GM19467 (cell line): ENCODE results near the gene EIF3B.
"Not testable (repeated sequence)": the region's sequence is repeated elsewhere in the genome, so short reads cannot be mapped to it uniquely, and the experiment has no call there.

Experiments used
- ATAC-seq: cut with Tn5 transposase; IDR thresholded peaks from one replicate; pipeline ENCODE4 v1.9.1; 2021; ENCODE audit warnings: mild to moderate bottlenecking, moderate library complexity; ENCODE audit not compliant: unreplicated experiment

Gene EIF3B

DNA sequence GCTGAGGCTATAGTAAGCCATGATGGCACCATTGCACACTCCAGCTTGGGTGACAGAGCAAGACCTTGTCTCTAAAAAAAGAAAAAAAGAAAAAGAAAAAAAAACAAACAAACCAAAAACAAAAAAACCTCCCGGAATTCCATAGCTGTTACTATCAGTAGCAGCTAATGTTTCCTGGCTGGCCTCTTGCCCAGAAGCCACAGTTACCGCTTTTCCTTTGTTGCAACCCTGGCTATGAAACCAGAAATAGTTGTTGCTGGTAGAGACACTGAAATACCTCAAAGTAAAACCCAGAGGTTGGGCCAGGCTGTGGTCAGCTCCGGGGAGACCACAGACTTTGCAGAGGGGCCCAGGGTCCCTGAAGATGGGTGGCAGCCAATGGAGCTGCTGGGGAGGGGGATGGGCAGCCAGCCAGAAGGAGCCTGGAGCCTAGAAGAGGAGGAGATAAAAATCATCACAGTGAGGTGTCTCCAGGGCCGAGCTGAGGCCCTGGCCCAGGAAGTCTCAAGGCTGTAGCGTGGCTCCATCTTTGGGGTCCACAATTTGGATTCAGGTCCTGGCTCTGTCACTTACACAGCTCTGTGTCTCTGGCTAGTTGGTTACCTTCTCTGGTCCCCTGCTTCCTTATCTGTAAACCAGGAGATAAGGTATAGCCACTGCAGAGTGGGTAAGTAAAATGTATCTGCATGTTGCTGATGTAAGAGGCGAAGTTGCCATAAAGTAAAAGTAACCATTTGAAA, 45.4 kb downstream of the EIF3B start:
- no peak for ATAC-seq

DNA sequence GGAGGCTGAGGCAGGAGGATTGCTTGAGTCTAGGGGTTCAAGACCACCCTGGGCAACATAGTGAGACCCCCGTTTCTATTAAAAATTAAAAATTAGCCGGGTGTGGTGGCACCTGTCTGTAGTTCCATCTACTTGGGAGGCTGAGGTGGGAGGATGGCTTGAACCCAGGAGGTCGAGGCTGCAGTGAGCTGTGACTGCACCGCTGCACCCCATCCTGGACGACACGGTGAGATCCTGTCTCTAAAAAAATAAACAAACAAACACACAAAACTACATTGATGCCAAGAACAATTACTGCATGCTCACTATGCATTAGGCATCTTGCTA, 48.0 kb downstream of the EIF3B start:
- no peak for ATAC-seq

DNA sequence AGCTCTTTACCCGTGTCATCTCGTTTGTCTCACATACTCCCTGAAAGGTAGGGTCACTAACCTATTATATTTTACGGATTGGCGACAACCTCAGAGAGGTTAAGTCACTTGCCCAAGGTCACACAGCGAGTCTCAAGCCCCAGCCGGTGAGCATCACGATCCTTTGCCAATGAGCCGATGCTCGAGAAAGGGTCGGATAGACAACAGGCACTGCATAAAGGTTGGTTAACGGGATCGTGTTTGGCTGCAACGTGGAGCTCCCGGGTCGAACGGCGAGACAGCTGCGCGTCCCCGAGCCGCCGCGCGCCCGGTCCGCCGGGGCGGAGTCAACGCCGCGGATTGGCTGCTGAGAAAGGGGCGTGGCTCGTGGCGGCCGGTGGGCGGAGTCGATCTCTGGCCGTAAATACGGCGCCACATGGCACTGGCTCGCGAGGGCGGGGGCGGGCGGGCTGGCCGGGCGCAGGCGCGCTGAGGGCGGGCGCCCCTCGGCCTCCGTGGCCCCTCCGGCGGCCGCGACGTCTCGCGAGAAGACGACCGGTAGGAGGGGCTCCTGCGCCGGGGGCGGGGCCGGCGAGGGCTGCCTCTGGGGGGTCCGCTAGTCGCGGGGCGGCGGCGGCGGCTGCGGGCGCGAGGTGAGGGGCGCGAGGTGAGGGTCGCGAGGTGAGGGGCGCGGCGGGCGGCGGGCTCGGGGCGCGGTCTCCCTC, 48.5 kb downstream of the EIF3B start, which contains the start of gene CHST12:
TSS of gene CHST12 (plus strand) at position 598 of the 704 bp plus-strand sequence. CDS start 29,029 bp downstream, outside the sequence.
- ATAC-seq, result peak; percentile 28

DNA sequence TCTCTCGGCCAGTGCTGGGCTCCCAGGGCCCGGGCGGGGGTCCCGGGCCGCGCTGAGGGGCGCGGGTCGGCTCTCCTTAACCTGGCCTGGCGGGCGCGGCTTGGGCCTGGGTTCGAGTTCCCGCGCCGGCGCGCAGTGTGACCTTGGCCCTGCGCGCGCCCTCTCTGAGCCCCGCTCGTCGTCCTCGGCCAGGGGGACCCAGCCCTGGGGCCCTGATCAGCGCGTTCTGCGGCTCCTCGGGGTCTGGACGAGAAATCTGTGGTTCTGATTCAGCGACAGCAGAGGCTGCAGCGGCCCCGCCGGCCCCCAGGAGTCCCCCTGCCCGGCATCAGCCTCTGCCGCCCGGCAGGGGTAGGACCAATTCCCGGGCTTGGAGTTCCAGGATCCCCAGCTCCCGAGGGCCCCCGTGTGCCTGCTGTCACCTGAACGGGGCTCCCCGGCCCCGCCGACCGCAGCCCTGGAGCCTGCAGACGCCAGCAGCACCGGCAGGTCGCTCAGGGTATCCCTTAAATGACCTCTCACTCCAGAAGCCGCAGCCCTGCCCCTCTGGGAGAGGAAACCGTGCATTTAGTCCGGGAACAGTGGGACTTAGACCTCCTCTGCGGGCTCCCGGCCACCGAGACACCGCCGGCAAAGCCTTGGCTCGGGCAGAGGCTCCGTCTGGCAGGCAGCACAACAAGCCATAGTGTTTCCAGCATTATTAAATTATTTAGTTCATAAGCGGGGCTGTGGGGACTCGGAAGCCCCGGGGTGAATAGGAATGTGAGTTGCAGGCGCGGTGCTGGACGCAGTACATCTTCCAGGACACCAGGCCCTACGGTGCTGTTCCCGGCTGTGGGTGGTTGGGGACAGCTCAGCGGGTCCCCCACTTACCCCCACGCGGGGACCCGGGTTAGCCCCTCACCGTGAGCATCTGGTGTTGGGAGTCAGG, 49.4 kb downstream of the EIF3B start:
- ATAC-seq, result no peak

DNA sequence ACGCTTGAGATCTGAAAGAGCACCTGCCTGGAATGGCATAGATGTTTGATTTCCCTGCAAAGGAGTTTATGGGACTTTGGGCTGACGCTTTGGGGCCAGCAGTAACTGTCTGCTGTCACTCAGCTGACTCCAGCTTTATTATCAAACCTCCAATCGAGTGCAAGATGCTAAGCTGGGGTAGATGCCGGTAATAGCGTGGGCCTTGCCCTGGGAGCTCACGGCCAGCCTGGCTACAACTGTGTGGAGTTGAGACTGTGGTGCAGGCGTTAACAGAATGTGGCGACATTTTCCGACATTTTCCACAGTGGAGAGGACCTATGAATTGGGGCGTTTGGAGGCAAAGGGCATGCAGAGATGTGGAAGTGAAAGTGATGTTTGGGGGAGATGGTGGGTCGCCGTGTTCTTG, 50.1 kb downstream of the EIF3B start:
- ATAC-seq, result no peak

DNA sequence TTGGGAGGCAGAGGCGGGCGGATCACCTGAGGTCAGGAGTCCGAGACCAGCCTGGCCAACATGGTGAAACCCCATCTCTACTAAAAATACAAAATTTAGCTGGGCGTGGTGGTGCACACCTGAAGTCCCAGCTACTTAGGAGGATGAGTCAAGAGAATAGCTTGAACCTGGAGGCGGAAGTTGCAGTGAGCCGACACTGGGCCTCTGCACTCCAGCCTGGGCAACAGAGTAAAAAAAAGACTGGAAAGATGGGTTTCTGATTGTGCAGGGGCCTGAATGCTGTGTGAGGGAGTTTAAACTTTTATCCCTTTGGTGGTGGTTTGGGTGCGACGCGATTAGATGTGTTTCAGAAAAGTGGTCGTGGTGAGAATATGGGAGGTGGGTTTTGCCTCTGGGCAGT, 50.6 kb downstream of the EIF3B start:
- ATAC-seq, result no peak

DNA sequence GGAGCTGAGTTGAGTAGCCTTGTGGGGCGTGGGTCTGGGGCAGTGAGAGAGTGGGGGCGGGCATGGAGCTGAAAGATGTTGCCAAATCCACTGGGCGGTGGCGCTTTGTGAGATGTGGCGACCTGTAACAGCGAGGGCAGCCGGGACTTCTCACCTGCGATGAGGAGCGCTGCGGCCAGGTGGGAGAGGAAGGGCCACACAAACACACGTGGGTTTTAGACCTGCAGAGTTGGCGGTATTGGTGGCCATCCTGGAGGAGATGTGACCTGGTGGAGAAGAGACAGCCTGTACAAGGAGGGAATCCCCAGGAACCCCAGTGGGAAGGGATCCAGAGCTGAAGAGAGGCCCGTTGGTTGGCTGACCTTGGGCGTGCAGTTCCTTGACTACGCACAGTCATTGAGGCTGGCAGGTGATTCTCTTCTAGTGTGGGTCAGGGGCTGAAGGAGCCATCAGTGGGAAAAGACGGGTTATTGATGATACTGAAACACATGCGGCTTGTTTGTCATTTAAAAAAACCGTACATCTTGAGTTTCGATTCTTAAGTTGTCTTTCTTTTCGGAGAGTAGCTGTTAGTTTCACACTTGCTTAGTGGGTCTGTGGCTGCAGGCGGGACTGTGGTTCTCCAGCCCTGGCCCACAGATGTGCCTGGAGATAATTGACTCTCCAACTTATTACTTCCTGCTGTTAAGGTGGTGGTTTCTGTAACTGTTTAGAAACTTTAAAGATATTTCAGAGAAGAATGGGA, 51.1 kb downstream of the EIF3B start:
- ATAC-seq, result peak; percentile 44

DNA sequence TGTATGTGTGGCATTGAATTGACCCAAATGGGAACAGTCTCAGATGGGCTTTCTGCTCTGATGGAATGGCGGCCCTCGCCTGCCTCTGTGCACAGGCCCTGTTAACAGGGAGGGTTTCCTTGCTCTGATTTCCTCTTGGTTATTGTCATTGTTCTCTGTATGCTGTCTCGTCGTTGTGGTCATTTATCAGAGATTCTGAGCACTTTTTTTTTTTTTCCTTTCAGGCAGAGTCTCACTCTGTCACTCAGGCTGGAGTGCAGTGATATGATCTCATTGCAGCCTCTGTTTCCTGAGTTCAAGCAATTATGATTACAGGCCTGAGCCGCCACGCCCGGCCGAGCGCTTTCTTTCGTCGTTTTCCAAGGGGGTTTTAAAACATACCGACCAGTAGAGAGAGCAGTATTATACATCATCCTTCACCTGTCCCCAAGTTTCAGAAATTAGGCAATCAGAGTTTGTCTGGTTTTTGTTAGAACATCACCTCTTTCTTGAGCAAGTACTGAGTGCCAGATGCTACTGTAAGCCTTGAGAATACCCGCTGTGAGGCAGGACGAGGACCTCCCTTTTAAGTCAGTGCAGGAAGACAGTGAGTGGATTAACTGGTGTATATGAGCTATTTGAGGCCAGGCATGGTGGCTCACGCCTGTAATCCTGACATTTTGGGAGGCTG, 55.3 kb downstream of the EIF3B start:
- no peak for ATAC-seq

DNA sequence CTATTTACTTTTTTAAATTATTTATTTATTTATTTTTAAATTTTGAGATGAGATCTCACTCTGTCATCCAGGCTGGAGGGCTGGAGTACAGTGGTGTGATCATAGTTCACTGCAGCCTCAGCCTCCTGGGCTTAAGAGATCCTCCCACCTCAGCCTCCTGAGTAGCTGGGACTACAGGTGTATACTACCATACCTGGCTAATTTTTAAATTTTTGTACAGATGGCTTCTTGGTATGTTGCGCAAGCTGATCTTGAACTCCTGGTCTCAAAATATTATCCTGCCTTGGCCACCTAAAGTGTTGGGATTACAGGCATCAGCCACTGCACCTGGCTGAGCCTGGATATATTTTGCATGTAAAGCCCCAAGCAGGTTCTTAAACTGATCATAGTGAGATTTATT, 56.4 kb downstream of the EIF3B start:
- ATAC-seq, result no peak

DNA sequence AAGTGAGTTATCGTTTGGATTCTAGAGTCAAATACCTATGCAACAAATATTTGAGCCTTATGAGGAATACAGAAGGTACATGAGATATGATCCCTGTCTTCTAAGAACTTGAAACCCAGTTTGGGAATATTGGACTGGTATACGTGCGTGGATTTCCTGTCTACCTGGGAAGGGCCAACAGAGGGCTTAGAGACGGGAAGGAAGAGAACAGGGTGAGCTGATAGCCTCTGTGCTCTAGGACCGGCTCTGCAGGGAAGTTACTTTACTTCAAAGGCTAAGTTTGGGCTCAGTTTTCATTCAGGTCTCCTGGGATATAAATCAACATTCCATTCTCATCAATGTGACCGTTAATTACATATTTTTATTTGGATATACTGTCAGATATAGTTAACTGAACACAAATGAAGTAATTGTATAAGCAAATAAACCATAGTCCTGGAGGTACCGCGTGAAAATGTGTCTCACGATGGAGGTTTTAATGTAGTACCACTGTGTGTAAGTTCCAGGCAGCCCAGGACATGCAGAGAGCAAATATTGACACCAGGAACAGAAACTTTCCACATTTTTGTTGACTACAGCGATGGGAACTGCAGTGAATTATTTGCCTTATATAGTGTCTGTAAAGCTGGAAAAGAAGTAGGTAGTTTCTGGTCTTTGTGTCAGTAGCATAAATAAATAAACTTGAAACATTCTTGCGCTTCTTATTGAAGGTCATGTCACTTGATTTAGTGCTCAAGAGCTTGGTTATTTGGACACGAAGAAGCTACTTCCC, 57.4 kb downstream of the EIF3B start:
- no peak for ATAC-seq

DNA sequence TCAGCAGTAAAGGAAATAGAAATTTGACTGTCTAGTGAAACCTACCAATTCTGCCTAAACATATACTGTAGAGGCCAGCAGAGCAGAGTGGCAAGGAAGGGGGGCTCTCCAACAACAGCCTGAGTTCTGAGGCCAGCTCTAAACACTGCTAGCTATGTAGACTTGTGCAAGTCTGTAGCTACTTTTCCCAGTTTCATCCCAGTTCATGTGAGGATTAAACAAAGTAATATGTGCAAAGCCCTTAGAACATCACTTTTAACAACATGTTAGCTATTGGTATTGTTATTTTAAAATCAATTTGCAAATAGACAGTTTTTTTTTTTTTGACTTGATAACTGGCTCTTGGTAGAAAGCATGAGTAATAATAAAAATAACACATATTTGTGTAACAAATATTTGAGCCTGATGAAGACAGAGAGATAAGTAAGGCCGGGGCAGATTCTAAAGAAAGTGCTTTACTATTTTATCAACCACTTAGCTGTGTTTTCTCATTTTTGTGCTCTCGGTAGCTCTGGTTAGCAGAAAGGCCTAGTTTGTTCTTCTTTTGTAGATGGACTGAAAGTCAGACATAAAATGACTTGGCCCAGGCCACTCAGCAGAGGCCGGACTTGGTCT, 58.1 kb downstream of the EIF3B start:
- ATAC-seq, result no peak

DNA sequence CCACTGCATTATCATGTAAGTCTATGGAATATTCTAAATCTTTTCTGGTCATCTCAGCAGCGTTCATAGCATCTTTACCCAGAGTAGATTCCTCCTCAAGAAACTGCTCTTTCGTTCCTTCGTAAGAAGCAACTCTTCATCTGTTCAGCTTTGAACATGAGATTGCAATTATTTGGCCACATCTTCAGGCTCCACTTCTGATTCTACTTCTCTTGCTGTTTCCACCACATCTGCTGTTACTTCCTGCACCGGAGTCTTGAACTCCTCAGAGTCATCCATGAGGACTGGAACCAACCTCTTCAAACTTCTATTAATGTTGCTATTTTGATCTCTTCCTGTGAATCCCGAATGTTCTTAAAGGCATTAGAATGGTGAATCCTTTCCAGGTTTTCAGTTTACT, 61.4 kb downstream of the EIF3B start:
- no peak for ATAC-seq

DNA sequence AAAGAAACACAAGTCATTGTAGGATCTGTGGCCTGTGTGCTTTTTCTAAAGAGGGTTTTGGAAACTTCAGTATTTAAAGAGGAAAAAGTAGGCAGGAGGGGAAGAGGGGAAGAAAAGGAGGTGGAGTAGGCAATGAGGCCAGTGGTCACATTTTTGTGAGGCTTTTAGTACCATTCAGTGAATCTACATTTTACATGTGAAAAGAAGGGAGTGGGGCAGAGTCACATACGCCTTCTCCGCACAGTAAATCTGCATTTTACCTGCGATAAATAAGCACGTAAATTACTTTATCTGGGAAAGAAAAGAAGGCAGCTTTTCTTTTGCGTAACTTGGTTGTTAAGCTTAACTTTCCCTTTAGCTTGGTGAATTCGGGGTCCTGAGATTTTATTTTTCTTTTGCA, 62.0 kb downstream of the EIF3B start:
- ATAC-seq, result no peak

DNA sequence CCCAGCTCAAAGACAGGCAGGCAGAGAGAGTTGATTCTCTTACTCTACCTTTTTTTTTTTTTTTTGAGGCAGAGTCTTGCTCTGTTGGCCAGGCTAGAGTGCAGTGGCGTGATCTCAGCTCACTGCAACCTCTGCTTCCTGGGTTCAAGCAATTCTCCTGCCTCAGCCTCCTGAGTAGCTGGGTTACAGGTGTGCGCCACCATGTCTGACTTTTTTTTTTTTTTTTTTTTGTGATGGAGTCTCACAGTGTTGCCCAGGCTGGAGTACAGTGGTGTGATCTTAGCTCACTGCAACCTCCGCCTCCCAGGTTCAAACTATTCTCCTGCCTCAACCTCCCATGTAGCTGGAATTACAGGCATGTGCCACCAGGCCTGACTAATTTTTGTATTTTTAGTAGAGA, 62.6 kb downstream of the EIF3B start:
- not testable (repeated sequence) for ATAC-seq

DNA sequence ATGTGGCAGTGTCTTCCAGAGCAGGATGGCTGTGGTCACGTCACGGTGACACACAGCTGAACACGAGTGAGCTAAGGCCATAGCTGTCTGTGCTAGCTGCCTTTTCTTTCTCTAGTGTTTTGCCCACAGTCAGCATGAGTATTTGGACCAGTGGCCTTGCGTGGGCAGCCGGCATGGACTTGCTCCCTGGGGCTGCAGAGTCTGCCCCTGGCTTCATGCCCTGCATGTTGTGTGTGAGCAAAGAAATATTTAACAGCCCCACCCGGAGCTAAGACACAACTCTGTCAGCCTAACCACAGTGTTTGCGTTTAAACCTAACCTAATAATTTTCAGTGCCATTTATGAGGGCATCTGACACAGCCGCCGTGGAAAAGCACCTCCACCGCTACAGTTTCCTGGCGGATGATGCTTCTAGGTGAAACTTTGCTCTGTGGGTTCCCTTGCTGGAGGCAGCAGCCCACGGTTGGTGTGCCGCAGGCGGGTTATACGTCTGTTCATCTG, 63.4 kb downstream of the EIF3B start:
- no peak for ATAC-seq

DNA sequence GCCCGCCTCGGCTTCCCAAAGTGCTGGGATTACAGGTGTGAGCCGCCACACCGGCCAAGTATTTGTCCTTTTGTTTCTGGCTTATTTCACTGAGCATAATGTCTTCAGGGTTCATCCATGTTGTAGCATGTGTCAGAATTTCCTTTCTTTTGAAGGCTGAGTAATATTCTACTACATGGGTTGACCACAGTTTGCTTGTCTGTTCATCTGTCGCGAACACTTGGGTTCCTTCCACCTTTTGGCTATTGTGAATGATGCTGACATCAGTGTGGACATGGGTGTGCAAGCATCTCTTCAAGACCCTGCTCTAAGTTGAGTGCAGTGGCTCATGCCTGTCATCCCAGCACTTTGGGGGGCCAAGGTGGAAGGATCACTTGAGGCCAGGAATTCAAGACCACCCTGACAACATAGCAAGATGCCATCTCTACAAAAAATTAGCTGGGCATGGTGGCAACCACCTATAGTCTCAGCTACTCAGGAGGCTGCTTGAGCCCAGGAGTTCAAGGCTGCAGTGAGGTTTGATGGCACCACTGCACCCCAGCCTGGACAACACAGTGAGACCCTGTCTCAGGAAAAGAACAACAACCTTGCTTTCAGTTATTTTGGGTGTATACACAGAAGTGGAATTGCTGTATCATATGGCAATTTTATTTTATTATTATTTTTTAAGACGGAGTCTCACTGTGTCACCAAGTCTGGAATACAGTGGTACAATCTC, 65.7 kb downstream of the EIF3B start:
- no peak for ATAC-seq

DNA sequence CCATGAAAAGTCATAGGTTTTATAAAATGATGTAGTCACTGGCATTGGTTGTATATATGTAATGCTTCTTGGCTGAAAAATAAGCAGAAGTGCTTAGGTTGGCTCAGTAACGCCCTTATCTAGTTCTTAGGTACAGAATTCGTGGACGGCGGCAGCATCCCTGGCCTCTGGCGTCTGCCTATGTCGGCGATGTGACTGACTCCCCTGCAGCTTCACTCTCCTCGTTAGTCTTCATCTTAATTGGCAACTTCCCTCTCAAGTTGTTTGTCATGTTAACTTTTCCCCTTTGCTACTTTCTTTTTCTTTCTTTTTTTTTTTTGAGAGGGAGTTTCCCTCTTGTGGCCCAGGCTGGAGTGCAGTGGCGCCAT, 67.3 kb downstream of the EIF3B start:
- no peak for ATAC-seq

DNA sequence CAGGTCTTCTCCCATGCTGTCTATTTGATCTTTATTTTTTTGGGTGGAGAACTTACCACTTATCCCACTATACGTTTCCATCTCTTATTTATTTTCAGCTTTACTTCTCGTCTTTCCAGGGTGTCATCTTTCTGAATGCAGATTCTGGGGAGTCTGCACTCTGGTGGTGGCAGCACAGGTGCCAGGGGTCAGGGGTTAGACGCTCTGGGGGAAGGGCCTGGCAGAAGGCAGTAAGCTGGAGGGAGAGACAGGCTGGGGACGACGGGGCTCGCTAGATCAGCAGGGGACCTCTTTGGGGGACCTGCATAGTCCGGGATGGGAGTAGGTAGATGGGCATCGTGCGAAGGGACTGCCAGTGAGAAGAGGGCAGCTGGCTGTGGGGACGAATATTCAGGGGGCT, 71.1 kb downstream of the EIF3B start:
- ATAC-seq, result no peak
